ENCODE data around the gene FANCE. TPM values are rescaled to one million over a fixed set of nuclear protein-coding genes. Genes with fewer than 3 reads are reported as not detected.

Gene FANCE
- total RNA-seq, 1 experiment from 2014 or later, result 12.4 TPM

DNA sequence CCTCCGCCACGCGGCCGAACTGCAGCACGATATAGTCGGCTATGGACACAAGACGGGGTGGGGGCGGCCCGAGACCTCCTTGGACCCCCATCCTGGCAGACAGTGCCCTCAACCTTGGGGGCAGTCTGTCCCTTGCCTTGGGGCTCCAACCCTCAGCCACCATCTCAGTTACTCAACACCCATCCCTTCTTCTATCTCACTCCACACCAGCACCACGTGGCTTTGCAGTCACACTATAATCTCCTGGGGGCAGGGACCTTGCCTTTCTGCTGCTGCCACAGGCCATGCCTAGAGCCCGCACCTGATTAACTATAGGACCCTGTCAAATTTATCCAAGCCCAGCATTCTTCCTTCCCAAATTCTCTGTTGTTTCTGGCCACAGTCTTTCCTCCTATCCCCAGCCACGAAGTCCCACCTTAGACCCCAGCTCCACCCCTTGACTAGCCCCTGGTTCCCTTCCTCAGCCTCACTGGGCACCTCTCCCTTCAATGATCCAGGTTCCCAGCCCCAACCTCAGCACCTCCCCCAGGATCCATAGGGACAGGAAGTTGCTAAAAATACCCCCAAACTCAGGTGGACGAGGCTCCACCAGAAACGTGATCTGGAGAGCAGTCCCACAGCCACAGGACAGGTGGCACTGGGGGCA lies 46.4 kb downstream of the FANCE start:
- DNase-seq, result peak; percentile 52 to 62
- Mint-ChIP-seq H3K36me3 (ENCODE audit: insufficient read depth, unreplicated experiment) (peaks cover 7% of the 10 kb centered on the region), H3K27ac (ENCODE audit: unreplicated experiment) (peak overlapping the region; percentile 84), H3K27me3 (ENCODE audit: insufficient read depth, unreplicated experiment) (no peaks in the 10 kb centered on the region), H3K9me3 (ENCODE audit: unreplicated experiment) (no peaks in the 10 kb centered on the region), H3K4me3 (ENCODE audit: unreplicated experiment) (peak overlapping the region; percentile 90), H3K4me1 (ENCODE audit: low read depth, unreplicated experiment) (peaks cover 6% of the 10 kb centered on the region)
- Histone ChIP-seq H3K4me3 (ENCODE audit: low read depth, low read length) (peak overlapping the region; percentile 91), H3K9me3 (no peaks in the 10 kb centered on the region), H3K4me1 (peaks cover 34% of the 10 kb centered on the region), H3K27me3 (replicated peaks; ENCODE audit: control insufficient read depth, insufficient read depth, low read length) (no peaks in the 10 kb centered on the region), H3K36me3 (ENCODE audit: control insufficient read depth, insufficient read depth, low read length) (no peaks in the 10 kb centered on the region; the same call in 1 of the 2 replicates)
- TF ChIP-seq, protein P1, sequence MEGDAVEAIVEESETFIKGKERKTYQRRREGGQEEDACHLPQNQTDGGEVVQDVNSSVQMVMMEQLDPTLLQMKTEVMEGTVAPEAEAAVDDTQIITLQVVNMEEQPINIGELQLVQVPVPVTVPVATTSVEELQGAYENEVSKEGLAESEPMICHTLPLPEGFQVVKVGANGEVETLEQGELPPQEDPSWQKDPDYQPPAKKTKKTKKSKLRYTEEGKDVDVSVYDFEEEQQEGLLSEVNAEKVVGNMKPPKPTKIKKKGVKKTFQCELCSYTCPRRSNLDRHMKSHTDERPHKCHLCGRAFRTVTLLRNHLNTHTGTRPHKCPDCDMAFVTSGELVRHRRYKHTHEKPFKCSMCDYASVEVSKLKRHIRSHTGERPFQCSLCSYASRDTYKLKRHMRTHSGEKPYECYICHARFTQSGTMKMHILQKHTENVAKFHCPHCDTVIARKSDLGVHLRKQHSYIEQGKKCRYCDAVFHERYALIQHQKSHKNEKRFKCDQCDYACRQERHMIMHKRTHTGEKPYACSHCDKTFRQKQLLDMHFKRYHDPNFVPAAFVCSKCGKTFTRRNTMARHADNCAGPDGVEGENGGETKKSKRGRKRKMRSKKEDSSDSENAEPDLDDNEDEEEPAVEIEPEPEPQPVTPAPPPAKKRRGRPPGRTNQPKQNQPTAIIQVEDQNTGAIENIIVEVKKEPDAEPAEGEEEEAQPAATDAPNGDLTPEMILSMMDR (IDR thresholded peaks at IDR 0.05; ENCODE audit: insufficient read depth in 1 of 2, low read depth in 1 of 2, low read length in 1 of 2, severe bottlenecking in 1 of 2, unreplicated experiment in 1 of 2), result no peak
- CTCF ChIA-PET, result interaction anchor here (0.7 kb wide), 1 partner anchor 24 kb away, joined by 3 read pairs; no protein-coding TSS in a partner anchor
- BruUV-seq (replicated peaks), result TSS peak; percentile 43
- intact Hi-C loops (cut with micrococcal nuclease; ENCODE audit: unreplicated experiment), result no loop called here
- POLR2A ChIA-PET, result interaction anchor here (0.6 to 2.6 kb wide), 2 partner anchors 24 to 26 kb away, joined by 4 to 18 read pairs; no protein-coding TSS in a partner anchor

DNA sequence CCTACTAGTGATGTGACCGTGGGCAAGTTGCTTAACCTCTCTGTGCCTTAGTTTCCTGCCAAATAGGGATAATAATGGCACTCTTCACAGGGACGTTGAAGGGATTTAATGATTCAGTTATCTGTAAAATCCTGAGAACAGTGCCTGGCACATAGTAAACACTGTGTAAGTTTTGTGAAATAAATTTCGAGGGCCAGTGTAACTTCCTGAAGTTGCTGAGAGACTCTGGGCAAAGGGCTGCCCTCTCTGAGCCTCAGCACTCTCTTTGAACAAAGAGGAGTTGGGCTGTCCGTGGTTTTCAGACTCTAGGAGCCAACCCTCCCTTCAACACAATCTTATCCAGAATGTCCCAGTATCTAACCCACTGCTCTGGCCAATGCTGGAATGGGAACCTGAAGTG lies 47.2 kb downstream of the FANCE start:
- H3K27me3 Mint-ChIP-seq (ENCODE audit: insufficient read depth, unreplicated experiment), result no peaks in the 10 kb centered on the region
- peaks cover 25% of the 10 kb centered on the region for H3K4me1 ChIP-seq
- H3K36me3 Mint-ChIP-seq (ENCODE audit: insufficient read depth, unreplicated experiment), result peaks cover 7% of the 10 kb centered on the region
- no TSS peak for BruUV-seq (replicated peaks)
- H3K4me1 Mint-ChIP-seq (ENCODE audit: low read depth, unreplicated experiment), result no peaks in the 10 kb centered on the region
- peak overlapping the region; percentile 90 for H3K4me3 Mint-ChIP-seq (ENCODE audit: unreplicated experiment)
- intact Hi-C loops (cut with micrococcal nuclease; ENCODE audit: unreplicated experiment), result no loop called here
- H3K4me3 ChIP-seq (ENCODE audit: low read depth, low read length), result no peak overlapping the region
- POLR2A ChIA-PET, result no interaction called here
- no peak overlapping the region for H3K27ac Mint-ChIP-seq (ENCODE audit: unreplicated experiment)
- DNase-seq, result no peak
- H3K9me3 Mint-ChIP-seq (ENCODE audit: unreplicated experiment), result no peaks in the 10 kb centered on the region
- TF ChIP-seq, protein P1 (IDR thresholded peaks at IDR 0.05; ENCODE audit: insufficient read depth in 1 of 2, low read depth in 1 of 2, low read length in 1 of 2, severe bottlenecking in 1 of 2, unreplicated experiment in 1 of 2), result no peak
- CTCF ChIA-PET, result no interaction called here
- no peaks in the 10 kb centered on the region for H3K27me3 ChIP-seq (replicated peaks; ENCODE audit: control insufficient read depth, insufficient read depth, low read length)
- H3K36me3 ChIP-seq (ENCODE audit: control insufficient read depth, insufficient read depth, low read length), result no peaks in the 10 kb centered on the region; the same call in 1 of the 2 replicates
- no peaks in the 10 kb centered on the region for H3K9me3 ChIP-seq

DNA sequence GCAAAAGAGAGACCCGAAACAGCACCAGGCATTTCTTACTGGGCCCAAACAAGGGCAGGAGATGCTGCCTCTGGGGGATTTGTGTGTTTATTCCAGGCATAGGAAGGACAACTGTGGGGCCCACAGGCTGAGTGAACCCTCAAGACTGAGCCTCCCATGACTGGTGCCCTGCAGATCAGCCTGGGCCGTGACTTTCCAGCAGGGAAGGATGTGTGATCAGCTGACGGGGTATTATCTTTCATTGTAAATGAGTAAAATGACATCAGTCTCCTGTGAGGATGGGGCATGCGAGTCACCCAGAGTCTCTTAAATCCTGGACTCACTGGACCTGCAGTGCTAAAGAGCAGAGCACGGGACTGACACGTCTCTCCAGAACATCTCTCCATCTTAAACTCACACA lies 48.6 kb downstream of the FANCE start:
- no TSS peak for BruUV-seq (replicated peaks)
- H3K9me3 Mint-ChIP-seq (ENCODE audit: unreplicated experiment), result no peaks in the 10 kb centered on the region
- ChIA-PET POLR2A (no interaction called here), CTCF (no interaction called here)
- H3K36me3 Mint-ChIP-seq (ENCODE audit: insufficient read depth, unreplicated experiment), result peaks cover 7% of the 10 kb centered on the region
- Histone ChIP-seq H3K4me1 (peaks cover 11% of the 10 kb centered on the region), H3K36me3 (ENCODE audit: control insufficient read depth, insufficient read depth, low read length) (no peaks in the 10 kb centered on the region; the same call in 1 of the 2 replicates), H3K4me3 (ENCODE audit: low read depth, low read length) (no peak overlapping the region), H3K27me3 (replicated peaks; ENCODE audit: control insufficient read depth, insufficient read depth, low read length) (no peaks in the 10 kb centered on the region), H3K9me3 (no peaks in the 10 kb centered on the region)
- no peaks in the 10 kb centered on the region for H3K27me3 Mint-ChIP-seq (ENCODE audit: insufficient read depth, unreplicated experiment)
- TF ChIP-seq, protein P1 (IDR thresholded peaks at IDR 0.05; ENCODE audit: insufficient read depth in 1 of 2, low read depth in 1 of 2, low read length in 1 of 2, severe bottlenecking in 1 of 2, unreplicated experiment in 1 of 2), result no peak
- intact Hi-C loops (cut with micrococcal nuclease; ENCODE audit: unreplicated experiment), result no loop called here
- peak overlapping the region; percentile 8 for H3K27ac Mint-ChIP-seq (ENCODE audit: unreplicated experiment)
- no peak for DNase-seq
- H3K4me1 Mint-ChIP-seq (ENCODE audit: low read depth, unreplicated experiment), result no peaks in the 10 kb centered on the region
- no peak overlapping the region for H3K4me3 Mint-ChIP-seq (ENCODE audit: unreplicated experiment)

Data from Caco-2 (cell line).